Measurements from ENCODE around the gene ATXN1. TPM values are rescaled to one million over a fixed set of nuclear protein-coding genes. Genes with fewer than 3 reads are reported as not detected.

ATXN1 gene
- total RNA-seq, 1 experiment from 2014 or later = 25.6 TPM

DNA sequence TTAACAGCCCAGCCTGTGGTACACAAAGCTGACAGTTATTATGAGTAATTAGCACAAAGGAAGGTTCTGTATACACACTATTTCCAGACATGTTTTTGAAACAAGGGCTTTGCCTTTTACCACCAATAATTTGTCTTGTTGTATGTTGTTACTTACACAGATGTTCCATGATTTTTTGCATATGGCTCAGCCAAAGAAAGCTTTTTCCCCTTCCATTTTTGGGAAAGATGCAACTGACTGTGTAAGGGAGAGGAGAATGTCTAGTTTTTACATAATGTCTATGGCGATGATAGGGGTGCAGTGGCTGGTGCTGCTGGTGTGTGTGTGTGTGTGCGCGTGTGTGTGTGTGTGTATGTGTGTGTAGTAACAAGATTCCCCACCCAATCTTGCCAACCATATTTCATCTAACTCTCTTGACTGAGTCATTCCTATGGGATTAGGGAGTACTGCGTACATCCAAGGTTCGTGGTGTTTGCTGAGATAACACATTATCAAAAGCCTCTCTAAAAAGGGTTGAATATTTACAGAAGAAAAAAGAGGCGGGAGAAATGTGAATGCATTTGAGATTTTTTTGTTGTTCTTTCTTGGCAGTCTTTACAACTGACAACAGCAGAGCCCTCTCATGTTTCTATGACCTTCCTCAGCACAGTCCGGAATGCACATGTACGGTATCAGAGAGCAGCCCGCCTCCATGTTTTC lies 330.7 kb downstream of the ATXN1 start:
- Histone ChIP-seq H3K4me1 (ENCODE audit: insufficient read depth, low read length, poor library complexity, severe bottlenecking) (peaks cover 21% of the 10 kb centered on the region), H3K4me3 (ENCODE audit: low read depth, low read length, poor library complexity, severe bottlenecking) (no peak overlapping the region), H3K27me3 (replicated peaks; ENCODE audit: insufficient read depth, low read depth, low read length, poor library complexity) (no peaks in the 10 kb centered on the region), H3K9me3 (ENCODE audit: low read depth, low read length, poor library complexity, severe bottlenecking) (no peaks in the 10 kb centered on the region), H3K27ac (ENCODE audit: low read depth, low read length, poor library complexity, severe bottlenecking) (no peak overlapping the region), H3K36me3 (ENCODE audit: insufficient read depth, low read length, poor library complexity, severe bottlenecking) (no peaks in the 10 kb centered on the region)
- POLR2A ChIA-PET (ENCODE audit: low non-redundant PET) = no interaction called here
- no peak for DNase-seq (ENCODE audit: low spot score)
- BruUV-seq (replicated peaks) = no TSS peak
- intact Hi-C loops (cut with micrococcal nuclease; ENCODE audit: unreplicated experiment) = no loop called here
- TF ChIP-seq, protein P1, sequence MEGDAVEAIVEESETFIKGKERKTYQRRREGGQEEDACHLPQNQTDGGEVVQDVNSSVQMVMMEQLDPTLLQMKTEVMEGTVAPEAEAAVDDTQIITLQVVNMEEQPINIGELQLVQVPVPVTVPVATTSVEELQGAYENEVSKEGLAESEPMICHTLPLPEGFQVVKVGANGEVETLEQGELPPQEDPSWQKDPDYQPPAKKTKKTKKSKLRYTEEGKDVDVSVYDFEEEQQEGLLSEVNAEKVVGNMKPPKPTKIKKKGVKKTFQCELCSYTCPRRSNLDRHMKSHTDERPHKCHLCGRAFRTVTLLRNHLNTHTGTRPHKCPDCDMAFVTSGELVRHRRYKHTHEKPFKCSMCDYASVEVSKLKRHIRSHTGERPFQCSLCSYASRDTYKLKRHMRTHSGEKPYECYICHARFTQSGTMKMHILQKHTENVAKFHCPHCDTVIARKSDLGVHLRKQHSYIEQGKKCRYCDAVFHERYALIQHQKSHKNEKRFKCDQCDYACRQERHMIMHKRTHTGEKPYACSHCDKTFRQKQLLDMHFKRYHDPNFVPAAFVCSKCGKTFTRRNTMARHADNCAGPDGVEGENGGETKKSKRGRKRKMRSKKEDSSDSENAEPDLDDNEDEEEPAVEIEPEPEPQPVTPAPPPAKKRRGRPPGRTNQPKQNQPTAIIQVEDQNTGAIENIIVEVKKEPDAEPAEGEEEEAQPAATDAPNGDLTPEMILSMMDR (conservative IDR thresholded peaks at IDR 0.05; ENCODE audit: low read depth, low read length) = no peak
- TF ChIP-seq EZH2 (IDR thresholded peaks at IDR 0.05; ENCODE audit: borderline replicate concordance, low read depth, low read length, poor library complexity, severe bottlenecking) = no peak
- CTCF ChIA-PET = no interaction called here

DNA sequence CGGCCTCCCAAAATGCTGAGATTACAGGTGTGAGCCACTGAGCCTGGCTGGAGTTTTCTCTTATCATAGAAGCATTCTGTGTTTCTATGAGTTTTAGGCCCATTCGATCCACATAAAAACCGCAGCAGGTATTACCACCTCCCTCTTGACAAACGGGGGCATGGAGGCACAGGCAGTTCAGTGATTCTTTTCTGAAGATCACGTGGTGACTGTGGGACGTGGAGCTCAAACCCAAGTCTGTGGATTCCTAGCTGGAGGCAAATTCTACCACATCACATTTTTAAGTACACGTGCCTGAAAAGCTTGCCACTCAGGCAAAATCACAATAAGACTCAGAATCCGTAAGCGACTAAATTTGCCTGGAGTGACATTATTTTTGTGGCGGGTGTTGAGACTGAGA lies 331.6 kb downstream of the ATXN1 start:
- peaks cover 21% of the 10 kb centered on the region for H3K4me1 ChIP-seq (ENCODE audit: insufficient read depth, low read length, poor library complexity, severe bottlenecking)
- TF ChIP-seq, protein P1 (conservative IDR thresholded peaks at IDR 0.05; ENCODE audit: low read depth, low read length) = no peak
- no peak for TF ChIP-seq EZH2 (IDR thresholded peaks at IDR 0.05; ENCODE audit: borderline replicate concordance, low read depth, low read length, poor library complexity, severe bottlenecking)
- no peak for DNase-seq (ENCODE audit: low spot score)
- H3K36me3 ChIP-seq (ENCODE audit: insufficient read depth, low read length, poor library complexity, severe bottlenecking) = no peaks in the 10 kb centered on the region
- BruUV-seq (replicated peaks) = no TSS peak
- POLR2A ChIA-PET (ENCODE audit: low non-redundant PET) = no interaction called here
- no peak overlapping the region for H3K27ac ChIP-seq (ENCODE audit: low read depth, low read length, poor library complexity, severe bottlenecking)
- intact Hi-C loops (cut with micrococcal nuclease; ENCODE audit: unreplicated experiment) = no loop called here
- H3K4me3 ChIP-seq (ENCODE audit: low read depth, low read length, poor library complexity, severe bottlenecking) = no peak overlapping the region
- H3K9me3 ChIP-seq (ENCODE audit: low read depth, low read length, poor library complexity, severe bottlenecking) = no peaks in the 10 kb centered on the region
- no peaks in the 10 kb centered on the region for H3K27me3 ChIP-seq (replicated peaks; ENCODE audit: insufficient read depth, low read depth, low read length, poor library complexity)
- CTCF ChIA-PET = no interaction called here

DNA sequence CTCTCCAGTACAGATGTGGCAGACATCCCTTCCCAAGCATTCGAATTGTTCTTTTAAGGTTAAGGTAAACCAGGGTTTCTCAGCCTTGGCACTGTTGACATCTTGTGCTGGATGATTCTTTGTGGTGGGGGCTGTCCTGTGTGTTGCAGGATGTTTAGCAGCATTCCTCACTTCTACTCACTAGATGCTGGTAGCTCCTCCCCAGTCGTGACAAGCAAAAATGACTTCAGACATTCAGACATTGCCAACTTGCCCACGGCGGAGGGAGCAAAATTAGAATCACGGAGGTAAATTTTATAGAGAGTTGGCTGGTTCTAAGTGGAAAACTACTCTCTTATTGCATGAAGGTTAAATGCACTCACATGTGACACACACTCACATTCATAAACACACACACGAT lies 334.1 kb downstream of the ATXN1 start:
- Histone ChIP-seq H3K36me3 (ENCODE audit: insufficient read depth, low read length, poor library complexity, severe bottlenecking) (no peaks in the 10 kb centered on the region), H3K4me1 (ENCODE audit: insufficient read depth, low read length, poor library complexity, severe bottlenecking) (peaks cover 10% of the 10 kb centered on the region), H3K4me3 (ENCODE audit: low read depth, low read length, poor library complexity, severe bottlenecking) (no peak overlapping the region), H3K27me3 (replicated peaks; ENCODE audit: insufficient read depth, low read depth, low read length, poor library complexity) (no peaks in the 10 kb centered on the region), H3K9me3 (ENCODE audit: low read depth, low read length, poor library complexity, severe bottlenecking) (no peaks in the 10 kb centered on the region), H3K27ac (ENCODE audit: low read depth, low read length, poor library complexity, severe bottlenecking) (no peak overlapping the region)
- ChIA-PET CTCF (no interaction called here), POLR2A (ENCODE audit: low non-redundant PET) (no interaction called here)
- TF ChIP-seq, protein P1 (conservative IDR thresholded peaks at IDR 0.05; ENCODE audit: low read depth, low read length) = no peak
- no peak for TF ChIP-seq EZH2 (IDR thresholded peaks at IDR 0.05; ENCODE audit: borderline replicate concordance, low read depth, low read length, poor library complexity, severe bottlenecking)
- intact Hi-C loops (cut with micrococcal nuclease; ENCODE audit: unreplicated experiment) = no loop called here
- DNase-seq (ENCODE audit: low spot score) = no peak
- BruUV-seq (replicated peaks) = no TSS peak
